Measurements from ENCODE around the gene CCT7. TPM values are rescaled to one million over a fixed set of nuclear protein-coding genes. Genes with fewer than 3 reads are reported as not detected.
"Not testable (repeated sequence)": the region's sequence is repeated elsewhere in the genome, so short reads cannot be mapped to it uniquely, and the experiment has no call there.

The CCT7 gene
- 631 and 648 TPM in 2 replicates for total RNA-seq

DNA sequence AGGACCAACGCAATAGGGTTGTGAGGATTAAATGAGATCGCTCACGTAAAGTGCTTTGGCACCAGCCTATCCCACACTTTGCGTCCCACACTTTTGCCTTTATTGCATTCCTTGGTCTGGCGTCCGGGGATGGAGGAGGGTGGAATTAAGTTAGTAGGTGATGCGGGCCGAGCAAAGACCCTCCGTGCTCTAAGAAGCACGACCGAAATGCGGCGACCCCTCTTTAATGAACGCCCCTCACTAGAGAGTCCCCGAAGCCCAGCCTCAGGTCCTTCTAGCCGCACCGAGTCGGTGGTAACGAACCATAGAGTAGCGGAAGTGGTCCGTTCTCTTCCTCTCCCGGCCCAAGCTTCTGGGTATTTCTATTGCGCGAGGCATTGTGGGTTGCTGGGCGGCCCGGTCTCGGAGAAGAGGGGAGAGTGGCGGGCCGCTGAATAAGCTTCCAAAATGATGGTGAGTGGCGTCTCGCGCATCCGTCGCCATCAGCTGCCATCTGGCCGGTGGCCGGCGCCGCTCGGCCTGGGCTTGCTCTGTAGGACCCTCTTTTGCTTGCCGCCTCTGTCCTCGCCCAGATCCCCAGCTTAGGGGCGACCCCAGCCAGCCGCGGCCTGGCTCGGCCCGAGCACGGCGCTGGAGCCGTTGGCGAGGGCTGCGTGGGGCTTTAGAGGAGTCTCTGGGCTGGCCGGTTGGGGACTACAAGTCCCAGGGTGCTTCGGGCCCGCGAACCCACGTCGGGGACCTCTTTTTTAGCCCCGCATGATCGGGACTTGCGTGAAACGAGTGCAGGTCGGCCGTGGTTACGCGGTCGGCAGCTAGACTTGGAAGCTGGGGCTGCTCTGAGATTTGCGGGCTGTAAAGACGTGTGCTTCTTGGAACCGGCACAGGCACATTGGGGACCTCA is at the start of gene CCT7:
Gene CCT7 (plus strand): TSS at position 377 of the 901 bp plus-strand sequence. CDS start 71 bp downstream, at position 448.
- no peaks in the 10 kb centered on the region for H3K9me3 Mint-ChIP-seq
- no peaks in the 10 kb centered on the region for H3K27me3 Mint-ChIP-seq (ENCODE audit: insufficient read depth)
- H3K4me3 Mint-ChIP-seq: peak within 1 kb of the TSS; percentile 95
- H3K27ac Mint-ChIP-seq: peak within 1 kb of the TSS; percentile 96
- intact Hi-C loops (cut with micrococcal nuclease): loop anchor here (1.0 to 10.0 kb wide), 12 partner anchors 20 to 1723 kb away; partner anchors contain the start of genes ALMS1, EGR4, FBXO41 and HK2
- DNase-seq (ENCODE audit: low spot score): peak; percentile 85
- peaks cover 20% of the 10 kb centered on the region for H3K36me3 Mint-ChIP-seq (ENCODE audit: low read depth)
- H3K4me1 Mint-ChIP-seq (ENCODE audit: low read depth): peaks cover 30% of the 10 kb centered on the region

DNA sequence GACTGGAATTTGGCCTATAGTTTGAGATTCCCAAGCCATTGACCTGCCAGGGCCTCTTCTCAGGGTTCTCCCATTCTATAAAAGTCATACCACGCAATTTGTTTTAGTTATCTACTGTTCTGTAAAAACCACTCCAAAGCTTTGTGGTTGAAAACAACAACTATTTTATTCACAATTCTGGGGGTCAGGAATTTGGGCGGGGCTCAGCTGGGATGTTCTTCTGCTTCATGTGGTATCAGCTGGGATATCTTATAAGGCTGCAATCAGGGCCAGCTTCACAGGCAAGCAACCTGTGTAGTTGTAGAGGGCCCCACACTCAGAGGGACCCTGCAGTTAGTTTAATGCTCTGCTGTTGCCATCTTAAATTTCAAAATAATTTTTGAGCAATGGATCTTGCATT is 48.1 kb upstream of the CCT7 start:
- no peaks in the 10 kb centered on the region for H3K36me3 Mint-ChIP-seq (ENCODE audit: low read depth)
- no peak for DNase-seq (ENCODE audit: low spot score)
- H3K4me1 Mint-ChIP-seq (ENCODE audit: low read depth): no peaks in the 10 kb centered on the region
- H3K27ac Mint-ChIP-seq: no peak overlapping the region
- no peak overlapping the region for H3K4me3 Mint-ChIP-seq
- no peaks in the 10 kb centered on the region for H3K9me3 Mint-ChIP-seq
- intact Hi-C loops (cut with micrococcal nuclease): no loop called here
- H3K27me3 Mint-ChIP-seq (ENCODE audit: insufficient read depth): peaks cover 13% of the 10 kb centered on the region

DNA sequence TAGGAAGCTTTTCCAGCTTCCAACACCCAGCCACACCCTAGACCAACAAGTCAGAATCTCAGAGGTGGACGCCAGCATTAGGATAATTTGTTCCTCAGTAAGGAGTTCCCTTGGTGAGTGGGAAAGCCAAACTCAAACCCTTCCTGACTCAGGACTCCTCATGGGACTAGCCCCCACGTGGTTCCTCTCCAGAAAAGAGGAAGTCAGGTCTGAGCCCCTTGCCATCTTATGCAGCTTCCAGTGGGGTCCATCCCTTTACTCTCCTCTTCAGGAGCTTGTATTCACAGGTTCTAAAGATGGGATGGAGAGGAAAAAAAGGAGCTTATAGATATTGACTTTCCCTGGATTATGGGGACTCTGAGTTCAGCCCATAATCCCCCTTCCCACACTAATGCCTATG is 46.6 kb upstream of the CCT7 start:
- Mint-ChIP-seq H3K4me1 (ENCODE audit: low read depth) (no peaks in the 10 kb centered on the region), H3K9me3 (no peaks in the 10 kb centered on the region), H3K36me3 (ENCODE audit: low read depth) (no peaks in the 10 kb centered on the region), H3K27ac (no peak overlapping the region), H3K27me3 (ENCODE audit: insufficient read depth) (peaks cover 18% of the 10 kb centered on the region), H3K4me3 (no peak overlapping the region)
- intact Hi-C loops (cut with micrococcal nuclease): no loop called here
- DNase-seq (ENCODE audit: low spot score): no peak

DNA sequence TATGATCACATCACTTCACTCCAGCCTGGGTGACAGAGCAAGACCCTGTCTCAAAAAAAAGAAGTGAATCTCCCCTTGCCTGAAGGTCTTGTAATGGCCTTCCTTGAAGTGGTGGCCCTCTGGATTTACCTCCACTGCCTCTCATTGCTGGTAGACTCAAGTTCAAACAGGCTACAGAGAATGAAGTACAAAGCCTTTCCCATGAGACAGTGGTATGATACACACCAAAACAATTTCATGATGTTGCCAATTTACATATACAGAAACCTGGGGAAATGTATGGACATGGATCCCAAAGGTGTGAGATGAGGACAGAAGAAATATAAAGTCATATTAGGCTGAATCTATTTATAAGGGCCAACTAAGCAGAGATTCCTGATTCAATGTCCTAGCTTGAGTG is 36.5 kb upstream of the CCT7 start:
- H3K9me3 Mint-ChIP-seq: no peaks in the 10 kb centered on the region
- no peak for DNase-seq (ENCODE audit: low spot score)
- intact Hi-C loops (cut with micrococcal nuclease): no loop called here
- no peaks in the 10 kb centered on the region for H3K4me1 Mint-ChIP-seq (ENCODE audit: low read depth)
- no peaks in the 10 kb centered on the region for H3K36me3 Mint-ChIP-seq (ENCODE audit: low read depth)
- H3K27ac Mint-ChIP-seq: no peak overlapping the region
- H3K4me3 Mint-ChIP-seq: no peak overlapping the region
- H3K27me3 Mint-ChIP-seq (ENCODE audit: insufficient read depth): peaks cover 45% of the 10 kb centered on the region

DNA sequence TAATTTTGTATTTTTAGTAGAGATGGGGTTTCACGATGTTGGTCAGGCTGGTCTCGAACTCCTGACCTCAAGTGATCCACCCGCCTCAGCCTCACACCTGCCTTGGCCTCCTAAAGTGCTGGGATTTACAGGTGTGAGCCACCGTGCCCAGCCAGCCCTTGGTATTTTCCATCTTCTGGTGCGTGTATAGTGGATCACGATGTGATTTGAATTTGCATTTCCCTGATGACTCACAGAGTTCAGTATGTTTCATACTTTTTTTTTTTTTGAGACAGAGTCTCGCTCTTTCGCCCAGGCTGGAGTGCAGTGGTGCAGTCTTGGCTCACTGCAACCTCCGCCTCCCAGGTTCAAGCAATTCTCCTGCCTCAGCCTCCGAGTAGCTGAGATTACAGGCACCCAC is 33.8 kb upstream of the CCT7 start:
- H3K36me3 Mint-ChIP-seq (ENCODE audit: low read depth); H3K4me3 Mint-ChIP-seq; DNase-seq (ENCODE audit: low spot score); H3K9me3 Mint-ChIP-seq; H3K4me1 Mint-ChIP-seq (ENCODE audit: low read depth); H3K27ac Mint-ChIP-seq; intact Hi-C loops (cut with micrococcal nuclease): not testable (repeated sequence)
- peaks cover 60% of the 10 kb centered on the region for H3K27me3 Mint-ChIP-seq (ENCODE audit: insufficient read depth)

DNA sequence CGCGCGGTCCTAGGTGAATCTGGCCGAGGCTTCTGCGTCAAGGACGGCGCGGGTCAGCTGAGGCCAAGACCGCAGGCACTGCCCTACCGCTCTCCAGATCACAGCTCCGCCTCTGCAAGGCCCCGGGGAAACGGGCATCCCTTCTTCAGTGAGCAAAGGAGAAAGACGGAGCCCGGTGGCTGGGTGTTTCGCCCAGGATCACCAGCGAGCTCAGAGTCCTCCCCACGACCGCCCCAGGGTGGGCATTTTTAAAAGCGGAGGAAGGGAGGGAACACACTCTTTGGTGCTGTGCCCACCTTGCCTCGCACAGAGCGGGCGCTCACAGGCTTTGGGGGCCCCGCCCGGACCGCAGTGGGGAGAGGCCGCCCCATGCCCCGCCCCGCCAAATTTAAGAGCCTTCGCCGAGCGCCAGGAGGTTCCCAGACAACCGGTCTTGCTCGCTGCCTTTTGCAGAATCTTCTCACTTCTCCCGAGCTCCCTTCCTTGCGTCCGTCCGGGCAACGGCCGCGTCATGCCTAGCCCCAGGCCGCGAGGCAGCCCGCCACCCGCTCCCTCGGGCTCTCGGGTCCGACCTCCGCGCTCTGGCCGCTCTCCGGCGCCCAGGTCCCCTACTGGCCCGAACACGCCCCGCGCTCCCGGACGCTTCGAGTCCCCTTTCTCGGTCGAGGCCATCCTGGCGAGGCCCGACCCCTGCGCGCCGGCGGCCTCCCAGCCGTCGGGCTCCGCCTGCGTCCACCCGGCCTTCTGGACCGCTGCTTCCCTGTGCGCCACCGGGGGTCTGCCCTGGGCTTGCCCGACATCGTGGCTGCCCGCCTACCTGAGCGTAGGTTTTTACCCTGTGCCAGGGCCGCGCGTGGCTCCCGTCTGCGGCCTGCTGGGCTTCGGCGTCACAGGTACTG is 31.7 kb upstream of the CCT7 start, which contains the start of gene NOTO:
Gene NOTO (plus strand): TSS at position 419 of the 899 bp plus-strand sequence. CDS start 93 bp downstream, at position 512.
- H3K4me1 Mint-ChIP-seq (ENCODE audit: low read depth): no peaks in the 10 kb centered on the region
- no peaks in the 10 kb centered on the region for H3K9me3 Mint-ChIP-seq

DNA sequence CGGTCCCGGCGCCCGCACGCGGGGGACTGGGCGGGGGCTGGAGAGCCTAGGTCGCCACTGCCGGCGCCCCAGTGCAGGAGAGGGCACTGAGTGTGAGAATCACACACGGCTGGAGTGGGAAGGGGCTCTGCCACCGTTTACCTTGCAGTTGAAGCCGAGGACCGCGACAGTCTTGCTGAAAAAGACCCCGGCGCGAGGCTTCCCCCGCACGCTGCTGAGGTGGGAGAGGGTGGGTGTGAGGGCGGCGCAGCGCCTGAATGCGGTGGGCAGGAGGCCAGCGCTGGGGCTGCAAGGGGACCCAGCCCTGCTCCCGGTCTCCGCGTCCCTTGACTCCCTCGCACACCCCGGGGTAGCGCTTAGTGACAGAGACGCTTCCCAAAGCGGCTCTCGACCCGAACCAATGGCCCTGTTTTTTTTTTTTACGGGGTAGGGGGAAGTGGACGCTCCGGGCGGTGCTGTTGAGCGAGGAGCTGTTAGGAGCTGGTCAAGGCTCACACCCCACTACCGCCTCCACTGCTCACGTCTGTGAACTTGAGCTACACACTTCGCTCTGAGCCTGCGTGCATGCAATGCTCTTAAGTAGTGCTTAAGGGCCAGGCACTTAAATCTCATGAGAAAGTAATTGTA is 30.9 kb upstream of the CCT7 start:
- no peak overlapping the region for H3K4me3 Mint-ChIP-seq
- H3K27ac Mint-ChIP-seq: no peak overlapping the region
- intact Hi-C loops (cut with micrococcal nuclease): no loop called here
- no peak for DNase-seq (ENCODE audit: low spot score)
- peaks cover 56% of the 10 kb centered on the region for H3K27me3 Mint-ChIP-seq (ENCODE audit: insufficient read depth)
- no peaks in the 10 kb centered on the region for H3K9me3 Mint-ChIP-seq
- H3K36me3 Mint-ChIP-seq (ENCODE audit: low read depth): no peaks in the 10 kb centered on the region
- H3K4me1 Mint-ChIP-seq (ENCODE audit: low read depth): no peaks in the 10 kb centered on the region

More for the DNA sequence above, 31.7 kb upstream of the CCT7 start, which contains the start of gene NOTO:
- no peak for DNase-seq (ENCODE audit: low spot score)
- H3K27me3 Mint-ChIP-seq (ENCODE audit: insufficient read depth): peaks cover 59% of the 10 kb centered on the region
- intact Hi-C loops (cut with micrococcal nuclease): no loop called here
- H3K27ac Mint-ChIP-seq: no peak within 1 kb of the TSS
- H3K4me3 Mint-ChIP-seq: peak within 1 kb of the TSS; percentile 49
- H3K36me3 Mint-ChIP-seq (ENCODE audit: low read depth): no peaks in the 10 kb centered on the region

DNA sequence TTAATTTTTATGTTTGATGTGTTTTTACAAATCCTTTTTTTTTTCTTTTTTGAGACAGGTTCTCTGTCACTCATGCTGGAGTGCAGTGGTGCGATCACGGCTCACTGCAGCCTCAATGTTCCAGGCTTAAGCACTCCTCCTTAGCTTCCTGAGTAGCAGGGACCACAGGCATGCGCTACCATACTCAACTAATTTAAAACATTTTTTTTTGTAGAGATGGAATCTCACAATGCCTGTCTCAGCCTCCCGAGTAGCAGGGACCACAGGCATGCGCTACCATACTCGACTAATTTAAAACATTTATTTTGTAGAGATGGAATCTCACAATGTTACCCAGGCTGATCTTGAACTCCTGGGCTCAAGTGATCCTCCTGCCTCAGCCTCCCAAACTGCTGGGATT is 28.5 kb upstream of the CCT7 start:
- DNase-seq (ENCODE audit: low spot score): no peak
- Mint-ChIP-seq H3K9me3 (no peaks in the 10 kb centered on the region), H3K27me3 (ENCODE audit: insufficient read depth) (peaks cover 40% of the 10 kb centered on the region), H3K36me3 (ENCODE audit: low read depth) (no peaks in the 10 kb centered on the region), H3K4me3 (no peak overlapping the region), H3K27ac (no peak overlapping the region), H3K4me1 (ENCODE audit: low read depth) (no peaks in the 10 kb centered on the region)
- intact Hi-C loops (cut with micrococcal nuclease): loop anchor here (2.0 kb wide), 1 partner anchor 129 kb away; no protein-coding TSS in a partner anchor

DNA sequence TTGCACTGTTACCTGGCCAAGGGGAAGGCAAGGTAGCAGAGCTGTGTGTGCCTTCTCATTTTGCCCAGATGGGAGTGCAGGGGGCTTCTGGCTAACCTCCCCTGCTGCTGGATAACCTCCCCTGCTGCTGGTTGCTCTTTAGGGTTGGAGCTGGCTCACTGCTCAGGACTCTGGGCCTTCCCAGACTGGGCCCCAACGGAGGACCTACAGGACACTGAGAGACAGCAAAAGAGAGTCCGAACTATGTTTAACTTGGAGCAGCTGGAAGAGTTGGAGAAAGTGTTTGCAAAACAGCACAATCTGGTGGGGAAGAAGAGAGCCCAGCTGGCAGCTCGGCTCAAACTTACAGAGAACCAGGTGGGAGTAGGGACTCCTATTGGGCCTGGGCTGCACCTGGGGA is 25.9 kb upstream of the CCT7 start:
- no peaks in the 10 kb centered on the region for H3K9me3 Mint-ChIP-seq
- peaks cover 26% of the 10 kb centered on the region for H3K27me3 Mint-ChIP-seq (ENCODE audit: insufficient read depth)
- intact Hi-C loops (cut with micrococcal nuclease): no loop called here
- no peak for DNase-seq (ENCODE audit: low spot score)
- H3K27ac Mint-ChIP-seq: no peak overlapping the region
- H3K4me3 Mint-ChIP-seq: no peak overlapping the region
- H3K36me3 Mint-ChIP-seq (ENCODE audit: low read depth): no peaks in the 10 kb centered on the region
- peaks cover 7% of the 10 kb centered on the region for H3K4me1 Mint-ChIP-seq (ENCODE audit: low read depth)

DNA sequence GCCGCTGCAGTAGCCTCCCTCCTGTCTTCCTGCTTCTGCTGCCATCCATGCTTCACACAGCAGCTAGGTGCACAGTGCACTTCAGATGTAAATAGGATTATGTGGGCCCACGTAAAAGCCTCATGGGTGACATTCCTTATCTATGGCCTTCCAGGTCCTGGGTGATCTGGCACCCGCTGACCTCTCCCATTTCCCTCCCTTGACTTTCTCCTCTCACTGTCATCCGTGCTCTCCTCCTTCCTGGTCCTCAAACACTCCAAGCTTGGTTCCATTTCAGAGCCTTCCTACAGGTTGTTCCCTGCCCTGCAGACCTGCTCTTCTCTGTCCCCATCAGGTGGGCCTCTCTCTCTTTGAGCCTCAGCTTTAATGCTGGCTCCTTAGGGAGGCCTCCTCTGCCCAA is 24.1 kb upstream of the CCT7 start:
- Mint-ChIP-seq H3K4me3 (no peak overlapping the region), H3K9me3 (no peaks in the 10 kb centered on the region), H3K4me1 (ENCODE audit: low read depth) (peaks cover 21% of the 10 kb centered on the region), H3K27me3 (ENCODE audit: insufficient read depth) (peaks cover 13% of the 10 kb centered on the region), H3K36me3 (ENCODE audit: low read depth) (peaks cover 2% of the 10 kb centered on the region), H3K27ac (no peak overlapping the region)
- intact Hi-C loops (cut with micrococcal nuclease): loop anchor here (5.0 kb wide), 1 partner anchor 527 kb away; the partner anchor contains the start of gene TPRKB
- DNase-seq (ENCODE audit: low spot score): no peak

DNA sequence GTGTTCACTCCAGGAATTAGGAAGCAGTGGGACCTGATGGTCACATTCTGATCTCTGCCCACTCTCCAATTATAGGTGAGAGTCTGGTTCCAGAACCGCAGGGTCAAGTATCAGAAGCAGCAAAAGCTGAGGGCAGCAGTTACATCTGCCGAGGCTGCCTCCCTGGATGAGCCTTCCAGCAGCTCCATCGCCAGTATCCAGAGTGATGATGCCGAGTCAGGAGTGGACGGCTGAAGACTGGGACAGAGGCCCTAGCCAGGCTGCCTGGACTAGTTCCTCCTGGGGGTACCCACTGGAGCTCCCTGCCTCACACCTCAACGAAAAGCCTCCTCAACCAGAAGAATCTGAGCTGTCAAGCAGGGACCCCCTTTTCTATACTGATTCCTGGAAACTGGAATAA is 23.4 kb upstream of the CCT7 start:
- Mint-ChIP-seq H3K27ac (no peak overlapping the region), H3K27me3 (ENCODE audit: insufficient read depth) (peaks cover 9% of the 10 kb centered on the region), H3K36me3 (ENCODE audit: low read depth) (peaks cover 2% of the 10 kb centered on the region), H3K4me1 (ENCODE audit: low read depth) (peaks cover 28% of the 10 kb centered on the region), H3K9me3 (no peaks in the 10 kb centered on the region), H3K4me3 (no peak overlapping the region)
- intact Hi-C loops (cut with micrococcal nuclease): loop anchor here (5.0 kb wide), 1 partner anchor 527 kb away; the partner anchor contains the start of gene TPRKB
- no peak for DNase-seq (ENCODE audit: low spot score)

DNA sequence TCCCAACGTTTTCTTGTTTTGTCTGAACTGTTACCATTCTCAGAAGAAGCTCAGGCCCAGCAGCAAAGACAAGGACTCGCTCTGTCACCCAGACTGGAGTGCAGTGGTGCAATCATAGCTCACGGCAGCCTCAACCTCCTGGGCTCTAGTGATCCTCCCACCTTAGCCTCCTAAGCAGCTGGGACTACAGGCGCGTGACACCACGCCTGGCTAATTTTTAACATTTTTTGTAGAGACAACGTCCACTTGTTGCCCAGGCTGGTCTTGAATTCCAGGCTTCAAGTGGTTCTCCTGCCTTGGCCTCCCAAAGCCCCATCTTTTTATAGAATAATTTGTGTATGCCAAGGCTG is 22.0 kb upstream of the CCT7 start:
- peaks cover 31% of the 10 kb centered on the region for H3K4me1 Mint-ChIP-seq (ENCODE audit: low read depth)
- no peak for DNase-seq (ENCODE audit: low spot score)
- H3K27me3 Mint-ChIP-seq (ENCODE audit: insufficient read depth): peaks cover 3% of the 10 kb centered on the region
- no peaks in the 10 kb centered on the region for H3K9me3 Mint-ChIP-seq
- peaks cover 2% of the 10 kb centered on the region for H3K36me3 Mint-ChIP-seq (ENCODE audit: low read depth)
- no peak overlapping the region for H3K4me3 Mint-ChIP-seq
- H3K27ac Mint-ChIP-seq: no peak overlapping the region
- intact Hi-C loops (cut with micrococcal nuclease): loop anchor here (1.0 to 5.0 kb wide), 6 partner anchors 35 to 1633 kb away; partner anchors contain the start of gene TPRKB
